NCI-H2196 treated with DMSO at 0.1 percent for 48 hours (cell line): ENCODE results near the gene CXorf58.
"Not testable (repeated sequence)": the region's sequence is repeated elsewhere in the genome, so short reads cannot be mapped to it uniquely, and the experiment has no call there.

Experiments
- DNase-seq: peaks from one replicate; lab custom pipeline; 2025; ENCODE audit not compliant: unreplicated experiment; lab: John Stamatoyannopoulos, UW

The CXorf58 gene

DNA sequence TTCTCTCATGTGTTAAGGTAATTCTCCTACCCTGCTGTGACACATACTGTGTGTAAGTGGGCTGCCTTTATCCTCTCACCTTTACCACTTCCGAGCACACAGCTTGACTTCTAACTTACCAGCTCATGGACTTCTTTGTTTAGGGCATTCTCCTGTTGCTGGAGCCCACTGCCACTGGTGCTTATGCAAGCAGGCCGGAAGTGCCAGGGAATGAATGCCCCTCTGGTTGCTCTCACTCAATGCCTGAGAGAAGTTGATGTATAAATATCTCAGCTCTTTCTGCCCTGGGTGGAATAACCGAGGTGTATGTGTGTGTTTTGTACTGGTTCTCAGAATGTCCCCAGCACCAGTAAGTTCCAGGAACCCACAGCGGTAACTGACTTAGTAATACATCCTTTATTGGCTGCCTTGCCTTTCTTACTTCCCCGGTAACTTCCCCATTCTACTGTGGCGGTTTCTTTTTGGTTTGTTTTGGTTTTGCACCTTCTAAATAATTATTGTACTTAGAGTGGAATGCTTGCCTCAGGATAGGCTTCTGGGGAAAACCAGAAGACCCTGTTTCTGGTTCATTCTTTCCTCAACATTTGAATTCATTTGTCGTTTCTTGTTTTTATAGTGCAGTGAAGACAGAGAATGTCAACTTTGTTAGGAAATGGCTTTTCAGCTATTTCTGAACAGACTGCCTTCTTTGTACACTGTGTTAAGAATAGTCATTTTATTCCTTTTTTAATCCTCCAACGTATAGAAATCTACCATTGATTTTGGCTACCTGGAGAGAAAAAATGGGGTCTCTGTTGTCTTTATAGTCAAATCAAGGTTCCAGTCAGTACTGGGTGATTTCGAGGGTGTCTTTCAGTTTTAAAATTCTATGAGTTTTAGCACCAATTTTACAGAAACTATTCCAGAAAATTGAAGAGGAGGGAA, 45.4 kb downstream of the CXorf58 start:
- DNase-seq, result no peak

GRCh38 chrX:23953908-23954269, 46.1 kb downstream of the CXorf58 start:
- no peak for DNase-seq

- DNase-seq, result no peak
Measured at GRCh38 chrX:23954396-23954795, 46.6 kb downstream of the CXorf58 start.

- DNase-seq, result no peak
Measured at GRCh38 chrX:23959781-23960180, 52.0 kb downstream of the CXorf58 start.

DNA sequence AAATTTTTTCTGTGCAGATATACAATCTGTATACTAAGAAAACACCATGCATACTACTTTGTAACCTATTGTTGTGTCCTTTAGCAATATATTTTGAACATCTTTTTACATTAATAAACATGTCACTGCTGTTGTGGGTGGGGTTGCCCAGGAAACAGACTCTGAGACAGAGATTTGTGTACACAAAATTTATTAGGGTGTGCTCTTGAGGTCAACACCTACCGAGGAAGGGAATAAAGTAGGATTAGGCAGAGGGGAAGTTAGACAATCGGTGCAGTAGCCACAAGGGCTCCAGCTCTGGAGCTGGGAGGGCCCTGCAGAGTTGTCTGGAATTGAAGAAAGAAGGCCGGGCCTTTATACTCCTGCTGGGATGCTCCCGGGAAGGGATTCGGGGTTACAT, 56.4 kb downstream of the CXorf58 start:
- DNase-seq, result no peak

GRCh38 chrX:23965630-23966029, 57.8 kb downstream of the CXorf58 start:
- DNase-seq, result not testable (repeated sequence)

DNA sequence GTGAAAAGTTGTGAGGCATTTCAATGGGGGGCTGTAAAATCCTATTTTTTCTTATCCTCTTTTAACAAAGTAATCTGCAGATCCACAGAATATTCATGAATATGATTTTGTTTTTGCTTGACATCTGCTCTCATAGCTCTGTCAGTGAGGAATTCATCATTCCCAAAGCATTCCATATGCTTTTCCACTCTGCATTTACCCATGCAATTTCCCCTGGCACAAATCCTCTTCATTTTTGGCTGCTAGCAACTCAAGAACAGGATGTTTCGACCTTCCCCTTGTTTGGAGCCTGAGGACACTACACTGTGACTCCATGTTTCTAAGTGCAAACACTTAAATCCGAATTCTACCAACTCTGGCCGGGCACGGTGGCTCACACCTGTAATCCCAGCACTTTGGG, 70.7 kb downstream of the CXorf58 start:
- DNase-seq, result no peak

- DNase-seq, result no peak
Measured at GRCh38 chrX:23980011-23980441, 72.2 kb downstream of the CXorf58 start.

DNA sequence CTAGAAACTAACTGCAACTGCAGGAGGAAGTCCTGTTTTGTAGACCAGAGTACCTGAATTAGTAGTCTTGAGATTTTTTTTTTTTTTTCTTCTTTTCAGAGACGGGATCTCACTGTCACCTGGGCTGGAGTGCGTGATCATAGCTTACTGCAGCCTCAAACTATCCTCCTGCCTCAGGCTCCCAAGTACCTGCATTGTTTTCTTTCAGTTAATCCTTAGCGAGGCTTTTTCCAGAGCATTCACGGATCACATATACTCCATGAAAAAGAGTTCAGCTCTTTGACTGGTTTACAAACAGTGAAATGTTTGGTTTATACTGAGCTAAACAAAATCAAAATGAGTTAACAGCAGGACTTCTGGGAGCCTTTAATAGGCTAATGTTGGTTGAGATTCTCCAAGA, 73.4 kb downstream of the CXorf58 start:
- DNase-seq, result no peak

- no peak for DNase-seq
Measured at GRCh38 chrX:23981711-23982110, 73.9 kb downstream of the CXorf58 start.

DNA sequence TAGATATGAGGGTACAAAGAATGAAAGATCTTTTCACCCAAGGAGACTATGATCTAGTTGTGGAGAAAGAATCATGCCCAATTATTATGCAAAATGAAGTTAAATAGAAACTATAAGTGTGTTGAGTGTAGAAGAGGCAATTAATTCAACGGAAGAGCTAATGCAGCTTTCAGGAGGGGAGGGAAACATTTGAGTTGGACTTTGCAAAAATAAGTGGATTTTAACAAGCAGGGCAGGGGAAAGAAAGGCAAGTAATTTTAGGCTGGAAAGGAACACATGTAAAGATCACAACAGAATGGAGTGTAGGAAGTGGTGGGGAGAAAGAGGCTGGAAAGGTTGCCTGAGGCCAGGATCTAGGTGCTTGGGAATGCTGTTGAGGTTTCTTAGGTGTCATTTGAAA, 75.1 kb downstream of the CXorf58 start:
- DNase-seq, result no peak
